CD14-positive monocyte (primary cell): ENCODE measurements around the gene COTL1. TPM values are rescaled to one million over a fixed set of nuclear protein-coding genes. Genes with fewer than 3 reads are reported as not detected.

ENCODE experiments used
- DNase-seq, 3 donors: peaks; one replicate each; pipeline ENCODE4 v3.0.0-alpha.2; 2011 to 2022
- H2AFZ ChIP-seq: 2 replicates; pipeline ENCODE4 v1.6.0; 2012; ENCODE audit warnings: mild to moderate bottlenecking, low read depth, low read length, inconsistent platforms; ENCODE audit not compliant: insufficient read depth, poor library complexity, severe bottlenecking
- H3K27ac ChIP-seq, 2 donors: 1 replicate in 1 of 2; 2 replicates in 1 of 2; pipeline ENCODE4 v1.5.1; 2012 to 2013; ENCODE audit warnings: low read length in 2 of 2, control low read depth in 1 of 2, inconsistent platforms in 1 of 2, low read depth in 1 of 2, mild to moderate bottlenecking in 1 of 2
- H3K27me3 ChIP-seq, 2 donors: one replicate each; pipeline versions ENCODE4 v1.6.0 to v1.6.1; 2011 to 2013; ENCODE audit warnings: low read length in 2 of 2; ENCODE audit not compliant: control insufficient read depth in 2 of 2, insufficient read depth in 2 of 2
- H3K36me3 ChIP-seq, 2 donors: replicated peaks in 1 of 2; 1 replicate in 1 of 2; 2 replicates in 1 of 2; pipeline versions ENCODE4 v1.5.1 to v1.6.1; 2012 to 2013; ENCODE audit warnings: low read length in 2 of 2, control low read depth in 1 of 2, inconsistent platforms in 1 of 2, mild to moderate bottlenecking in 1 of 2; ENCODE audit not compliant: insufficient read depth in 2 of 2, control insufficient read depth in 1 of 2
- H3K4me1 ChIP-seq, 2 donors: 1 replicate in 1 of 2; 2 replicates in 1 of 2; pipeline versions ENCODE4 v1.5.1 to v1.6.1; 2012 to 2013; ENCODE audit warnings: low read length in 2 of 2, control low read depth in 1 of 2, inconsistent platforms in 1 of 2, mild to moderate bottlenecking in 1 of 2, moderate library complexity in 1 of 2; ENCODE audit not compliant: insufficient read depth in 2 of 2, control insufficient read depth in 1 of 2
- H3K4me2 ChIP-seq: replicated peaks from 2 replicates; pipeline ENCODE3; 2012; ENCODE audit warnings: low read length, moderate library complexity, mild to moderate bottlenecking; ENCODE audit not compliant: poor library complexity, severe bottlenecking; ENCODE audit errors: extremely low read depth
- H3K4me3 ChIP-seq, 3 experiments: fragments of 200-600 bp in 1 of 3; sonication (generic) in 1 of 3; replicated peaks in 1 of 3; 1 replicate in 2 of 3; 2 replicates in 1 of 3; pipeline ENCODE4 v1.5.1; 2011 to 2013; ENCODE audit warnings: low read length in 3 of 3, mild to moderate bottlenecking in 3 of 3, control low read depth in 2 of 3, low read depth in 2 of 3, inconsistent platforms in 1 of 3, moderate library complexity in 1 of 3
- H3K79me2 ChIP-seq: 2 replicates; pipeline ENCODE4 v1.6.0; 2012; ENCODE audit warnings: mild to moderate bottlenecking, control low read depth, inconsistent platforms, low read length, moderate library complexity; ENCODE audit not compliant: insufficient read depth
- H3K9ac ChIP-seq: 2 replicates; pipeline ENCODE4 v1.6.0; 2017; ENCODE audit warnings: low read length, mild to moderate bottlenecking; ENCODE audit not compliant: insufficient read depth, poor library complexity, severe bottlenecking
- H3K9me3 ChIP-seq, 2 donors: replicated peaks in 1 of 2; 1 replicate in 1 of 2; 2 replicates in 1 of 2; pipeline versions ENCODE4 v1.5.1 to v1.6.1; 2012 to 2013; ENCODE audit warnings: low read length in 2 of 2, control low read depth in 1 of 2; ENCODE audit not compliant: control insufficient read depth in 1 of 2, insufficient read depth in 1 of 2
- H4K20me1 ChIP-seq: 2 replicates; pipeline ENCODE4 v1.6.0; 2012; ENCODE audit warnings: mild to moderate bottlenecking, low read length, control low read depth, moderate library complexity; ENCODE audit not compliant: insufficient read depth
- H3K27ac Mint-ChIP-seq, 7 donors: one replicate each; pipeline ENCODE4 v1.8.0; 2020; ENCODE audit warnings: mild to moderate bottlenecking in 7 of 7, mixed read lengths in 7 of 7, moderate library complexity in 6 of 7, inconsistent platforms in 2 of 7
- H3K27me3 Mint-ChIP-seq, 3 donors: one replicate each; pipeline ENCODE4 v1.8.0; 2021 to 2022; ENCODE audit warnings: low read depth in 3 of 3, mild to moderate bottlenecking in 3 of 3, mixed read lengths in 3 of 3, moderate library complexity in 3 of 3, inconsistent platforms in 1 of 3
- H3K36me3 Mint-ChIP-seq, 2 donors: one replicate each; pipeline ENCODE4 v1.8.0; 2020; ENCODE audit warnings: mixed read lengths in 2 of 2, inconsistent platforms in 1 of 2, mild to moderate bottlenecking in 1 of 2
- H3K4me1 Mint-ChIP-seq: one replicate; pipeline ENCODE4 v1.8.0; 2020; ENCODE audit warnings: mild to moderate bottlenecking, mixed read lengths
- H3K4me3 Mint-ChIP-seq, 2 donors: one replicate each; pipeline ENCODE4 v1.8.0; 2020; ENCODE audit warnings: mild to moderate bottlenecking in 2 of 2, mixed read lengths in 2 of 2, moderate library complexity in 1 of 2
- H3K9me3 Mint-ChIP-seq, 7 donors: one replicate each; pipeline ENCODE4 v1.8.0; 2020 to 2022; ENCODE audit warnings: mixed read lengths in 7 of 7, mild to moderate bottlenecking in 6 of 7, moderate library complexity in 6 of 7, inconsistent platforms in 2 of 7
- CTCF ChIP-seq: fragments of 200-600 bp; IDR thresholded peaks from one replicate; pipeline ENCODE4 v1.8.0; 2022; ENCODE audit warnings: antibody characterized with exemption, mild to moderate bottlenecking
- WGBS: methylation state at CpG from one replicate; pipeline ENCODE4 v1.1.5; 2013; ENCODE audit warnings: missing lambda C conversion rate; ENCODE audit not compliant: insufficient coverage; 5-methylcytosine and 5-hydroxymethylcytosine counted together
- intact Hi-C, 2 donors: fragments of 100-400 bp; cut with micrococcal nuclease; formaldehyde crosslinking; loops; one replicate each; pipeline versions ENCODE4 v1.15.0 to v1.15.1; 2023
- polyA plus RNA-seq, 3 donors: library from polyadenylated mRNA; depleted of rRNA in 1 of 3; unstranded in 2 of 3; stranded (reverse) in 1 of 3; fragments of 300-500 nt in 2 of 3; fragments of >200 nt in 1 of 3; fragmentation: Illumina TruSeq in 2 of 3; gene quantifications; 1 replicate in 2 of 3; 2 replicates in 1 of 3; pipeline ENCODE4 v1.2.3, GENCODE V29; 2012 to 2021

Gene COTL1
- polyA plus RNA-seq, 3 donors = 648 to 1,843 (median 1,643) TPM

DNA sequence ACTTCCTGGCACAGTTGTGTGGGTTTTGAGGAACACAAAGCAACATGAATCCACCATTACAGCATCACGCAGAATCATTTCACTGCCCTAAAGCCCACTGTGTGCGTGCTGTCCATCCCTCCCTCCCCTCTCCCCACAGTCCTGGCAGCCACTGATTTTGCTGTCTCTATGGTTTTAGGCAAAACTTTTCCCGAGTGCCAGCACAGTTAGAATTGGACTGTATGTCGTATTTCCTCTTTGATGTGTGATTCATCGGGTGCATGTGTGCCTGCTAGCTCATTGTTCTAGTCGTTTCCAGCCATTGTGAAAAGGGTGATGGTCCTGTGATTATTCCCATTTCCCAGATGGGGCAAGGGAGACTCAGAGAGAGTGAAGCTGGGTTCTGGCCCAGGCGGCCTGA lies 43.1 kb upstream of the COTL1 start:
- 83% methylated on average over 6 of the region's 7 CpGs for WGBS
- intact Hi-C loops = no loop called here
- peaks cover 0 to 1% (median 0%) of the 10 kb centered on the region in 3 donors for H3K27me3 Mint-ChIP-seq
- H3K27me3 ChIP-seq = no peaks in the 10 kb centered on the region
- H3K27ac Mint-ChIP-seq = peak overlapping the region in 1 of 7 donors; percentile 42
- H3K27ac ChIP-seq = no peak overlapping the region
- H4K20me1 ChIP-seq = peaks cover 89% of the 10 kb centered on the region
- no peaks in the 10 kb centered on the region for H3K4me1 Mint-ChIP-seq
- no peak for TF ChIP-seq CTCF
- H2AFZ ChIP-seq = no peak overlapping the region
- no peak overlapping the region for H3K4me2 ChIP-seq
- no peak overlapping the region for H3K9ac ChIP-seq
- peaks cover 90 to 96% of the 10 kb centered on the region in 2 donors for H3K36me3 ChIP-seq
- H3K79me2 ChIP-seq = peaks cover 32% of the 10 kb centered on the region
- H3K4me3 Mint-ChIP-seq = no peak overlapping the region
- no peaks in the 10 kb centered on the region for H3K9me3 ChIP-seq
- H3K4me3 ChIP-seq = no peak overlapping the region
- H3K4me1 ChIP-seq = no peaks in the 10 kb centered on the region
- H3K36me3 Mint-ChIP-seq = peaks cover 83 to 92% of the 10 kb centered on the region in 2 donors
- DNase-seq = no peak
- peaks cover 0 to 3% (median 0%) of the 10 kb centered on the region in 7 donors for H3K9me3 Mint-ChIP-seq

DNA sequence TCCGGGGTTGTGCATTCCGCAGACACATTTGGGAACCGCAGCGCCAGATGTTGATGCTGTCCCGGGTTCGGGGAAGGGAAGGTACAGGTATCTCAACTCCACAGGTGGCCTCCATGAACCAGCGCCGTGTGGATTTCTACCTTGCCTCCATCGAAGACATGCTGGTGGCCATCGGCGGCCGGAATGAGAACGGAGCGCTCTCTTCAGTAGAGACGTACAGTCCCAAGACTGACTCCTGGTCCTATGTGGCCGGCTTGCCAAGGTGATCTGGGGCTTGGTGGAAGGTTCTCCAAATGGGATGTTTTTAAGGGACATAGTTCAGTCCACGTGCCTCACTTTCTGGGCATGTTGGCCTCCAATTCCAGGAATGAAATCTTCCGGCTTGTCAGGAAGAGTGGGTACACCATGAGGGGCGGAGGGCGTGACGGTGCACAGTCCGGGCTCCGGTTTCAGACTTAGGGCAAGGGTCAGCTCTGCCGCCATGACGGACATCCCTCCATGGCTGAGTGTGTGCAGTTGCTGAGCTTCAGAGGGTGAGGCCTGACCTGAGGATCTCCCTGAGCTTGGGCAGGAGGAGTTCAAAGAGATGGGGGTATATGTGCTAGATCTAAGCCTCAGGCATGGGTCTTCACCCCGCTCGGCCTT lies 41.9 kb upstream of the COTL1 start:
- Histone ChIP-seq H3K4me3 (no peak overlapping the region), H4K20me1 (peaks cover 88% of the 10 kb centered on the region), H3K4me1 (no peaks in the 10 kb centered on the region), H3K79me2 (peaks cover 38% of the 10 kb centered on the region), H3K9me3 (no peaks in the 10 kb centered on the region), H3K36me3 (peaks cover 87 to 95% of the 10 kb centered on the region in 2 donors), H3K27me3 (no peaks in the 10 kb centered on the region), H3K27ac (no peak overlapping the region), H2AFZ (no peak overlapping the region), H3K4me2 (no peak overlapping the region), H3K9ac (no peak overlapping the region)
- no peak for TF ChIP-seq CTCF
- peak overlapping the region in 2 of 7 donors; percentile 12 to 79 for H3K27ac Mint-ChIP-seq
- peaks cover 0 to 1% (median 0%) of the 10 kb centered on the region in 3 donors for H3K27me3 Mint-ChIP-seq
- 96% methylated on average over 25 of the region's 27 CpGs for WGBS
- peaks cover 88 to 99% of the 10 kb centered on the region in 2 donors for H3K36me3 Mint-ChIP-seq
- peaks cover 0 to 3% (median 0%) of the 10 kb centered on the region in 7 donors for H3K9me3 Mint-ChIP-seq
- H3K4me1 Mint-ChIP-seq = no peaks in the 10 kb centered on the region
- H3K4me3 Mint-ChIP-seq = no peak overlapping the region
- intact Hi-C loops = no loop called here
- DNase-seq = no peak
